Vagina (tissue), 2 donors: Measurements from ENCODE around the gene AKAP1. TPM values are rescaled to one million over a fixed set of nuclear protein-coding genes. Genes with fewer than 3 reads are reported as not detected.

Experiments
- DNase-seq, 2 donors: peaks; one replicate each; pipeline ENCODE4 v3.0.0-alpha.2; 2017; ENCODE audit errors: extremely low spot score in 2 of 2
- H3K27ac ChIP-seq: fragments of 200-600 bp; sonication (generic); one replicate; pipeline ENCODE4 v1.5.1; 2019
- H3K27me3 ChIP-seq: fragments of 200-600 bp; sonication (generic); one replicate; pipeline ENCODE4 v1.5.1; 2019
- H3K36me3 ChIP-seq, 2 donors: fragments of 200-600 bp; sonication (generic); one replicate each; pipeline ENCODE4 v1.5.1; 2017 to 2019
- H3K4me1 ChIP-seq: fragments of 200-600 bp; sonication (generic); one replicate; pipeline ENCODE4 v1.5.1; 2019
- H3K4me3 ChIP-seq, 2 donors: fragments of 200-600 bp; sonication (generic); 1 replicate in 1 of 2; 2 replicates in 1 of 2; pipeline ENCODE4 v1.5.1; 2016 to 2019
- H3K9me3 ChIP-seq: fragments of 200-600 bp; sonication (generic); one replicate; pipeline ENCODE4 v1.5.1; 2019
- POLR2A ChIP-seq, 2 donors: fragments of 450-650 bp; IDR thresholded peaks; one replicate each; pipeline ENCODE4 v1.6.1; 2017; ENCODE audit warnings: antibody characterized with exemption in 2 of 2, mild to moderate bottlenecking in 2 of 2, moderate library complexity in 2 of 2
- POLR2AphosphoS5 ChIP-seq, 2 donors: sonication (generic); formaldehyde crosslinking; IDR thresholded peaks; one replicate each; pipeline ENCODE4 v1.9.0; 2017; ENCODE audit warnings: antibody characterized with exemption in 2 of 2, mild to moderate bottlenecking in 2 of 2, low read depth in 1 of 2; ENCODE audit not compliant: insufficient read depth in 1 of 2
- intact Hi-C: fragments of 100-400 bp; cut with DNase I; formaldehyde crosslinking; loops from one replicate; pipeline ENCODE4 v1.15.1; 2023
- total RNA-seq: library from RNA; depleted of rRNA; stranded (reverse); fragments of >200 nt; gene quantifications from one replicate; pipeline ENCODE4 v1.2.3, GENCODE V29; 2016
- TF ChIP-seq, protein P1 (sequence below), 3 experiments: fragments of 450-650 bp in 2 of 3; fragments of 200-600 bp in 1 of 3; sonication (generic) in 1 of 3; IDR thresholded peaks; one replicate each; pipeline ENCODE4 v1.5.1; 2017 to 2019; ENCODE audit warnings: antibody characterized with exemption in 3 of 3, mild to moderate bottlenecking in 2 of 3, moderate library complexity in 2 of 3

The AKAP1 gene
- total RNA-seq, 1 donor from 2014 or later = 94.3 TPM

DNA sequence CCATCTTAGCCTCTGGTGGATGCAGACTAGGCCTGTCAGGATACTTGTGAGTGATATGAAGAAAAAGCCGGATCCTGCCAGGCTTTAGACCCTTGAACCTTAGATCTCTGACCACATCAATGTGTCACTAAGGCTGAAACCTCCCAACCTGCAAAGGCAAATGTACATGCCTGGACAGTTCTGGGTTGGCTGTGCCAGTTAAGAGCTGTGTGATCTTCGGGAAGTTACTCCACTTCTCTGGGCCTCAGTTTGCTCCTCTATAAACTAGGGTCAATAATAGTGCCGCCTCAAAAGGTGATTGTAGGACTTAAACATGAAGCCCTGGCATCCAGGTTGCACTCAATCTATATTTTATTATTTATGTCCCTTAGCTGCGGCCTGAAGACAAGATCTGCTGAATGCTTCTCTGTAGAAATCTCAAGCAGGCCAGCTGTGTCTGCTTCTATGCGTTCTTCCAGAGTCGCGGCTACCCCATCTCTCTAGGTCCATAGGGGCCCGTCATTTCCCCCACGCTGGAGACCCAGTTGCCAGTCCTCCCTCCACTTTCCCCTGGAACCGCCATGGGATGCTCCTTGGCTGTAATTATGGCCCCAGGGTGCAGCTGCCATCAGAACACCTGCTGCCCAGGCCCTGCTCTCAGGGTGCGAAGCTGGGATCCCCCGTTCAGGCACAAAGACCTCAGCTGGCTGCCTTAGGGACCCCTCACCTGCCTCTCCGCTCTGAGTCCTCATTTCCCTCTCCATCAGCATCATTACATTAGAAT is 50.2 kb downstream of the AKAP1 start:
- no peak for DNase-seq
- intact Hi-C loops = loop anchor here (10.0 kb wide), 1 partner anchor 540 kb away; no protein-coding TSS in a partner anchor

DNA sequence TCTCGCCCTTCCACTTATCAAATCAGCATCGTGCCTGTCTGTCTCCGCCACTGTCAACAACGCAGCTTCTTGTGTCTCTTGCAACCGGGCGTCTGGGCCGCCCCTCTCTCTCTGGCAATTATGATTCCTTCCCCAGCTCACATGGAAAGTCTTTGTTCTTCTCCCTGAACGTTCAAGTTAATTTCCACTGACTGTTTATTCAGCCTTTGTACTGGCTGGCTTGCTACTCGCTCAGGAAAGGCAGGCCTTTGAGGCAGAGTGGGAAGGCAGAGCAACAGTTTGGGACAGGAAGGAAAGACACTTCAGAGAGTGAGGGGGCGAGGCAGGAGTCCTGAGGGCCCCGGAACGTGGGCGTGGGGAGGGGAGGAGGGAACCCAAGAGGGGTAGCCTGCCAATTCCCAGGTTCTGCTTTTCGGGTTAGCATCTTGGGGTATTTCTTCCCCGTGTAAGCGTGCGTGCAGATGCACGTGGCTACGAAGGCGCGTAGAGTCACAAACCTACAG is 50.8 kb downstream of the AKAP1 start:
- no peaks in the 10 kb centered on the region for H3K27me3 ChIP-seq
- no peak overlapping the region for H3K27ac ChIP-seq
- TF ChIP-seq POLR2AphosphoS5 (IDR thresholded peaks at IDR 0.05; ENCODE audit: insufficient read depth in 1 of 2, low read depth in 1 of 2) (no peak), POLR2A (IDR thresholded peaks at IDR 0.05) (no peak)
- TF ChIP-seq, protein P1, sequence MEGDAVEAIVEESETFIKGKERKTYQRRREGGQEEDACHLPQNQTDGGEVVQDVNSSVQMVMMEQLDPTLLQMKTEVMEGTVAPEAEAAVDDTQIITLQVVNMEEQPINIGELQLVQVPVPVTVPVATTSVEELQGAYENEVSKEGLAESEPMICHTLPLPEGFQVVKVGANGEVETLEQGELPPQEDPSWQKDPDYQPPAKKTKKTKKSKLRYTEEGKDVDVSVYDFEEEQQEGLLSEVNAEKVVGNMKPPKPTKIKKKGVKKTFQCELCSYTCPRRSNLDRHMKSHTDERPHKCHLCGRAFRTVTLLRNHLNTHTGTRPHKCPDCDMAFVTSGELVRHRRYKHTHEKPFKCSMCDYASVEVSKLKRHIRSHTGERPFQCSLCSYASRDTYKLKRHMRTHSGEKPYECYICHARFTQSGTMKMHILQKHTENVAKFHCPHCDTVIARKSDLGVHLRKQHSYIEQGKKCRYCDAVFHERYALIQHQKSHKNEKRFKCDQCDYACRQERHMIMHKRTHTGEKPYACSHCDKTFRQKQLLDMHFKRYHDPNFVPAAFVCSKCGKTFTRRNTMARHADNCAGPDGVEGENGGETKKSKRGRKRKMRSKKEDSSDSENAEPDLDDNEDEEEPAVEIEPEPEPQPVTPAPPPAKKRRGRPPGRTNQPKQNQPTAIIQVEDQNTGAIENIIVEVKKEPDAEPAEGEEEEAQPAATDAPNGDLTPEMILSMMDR (IDR thresholded peaks at IDR 0.05) = no peak
- DNase-seq = no peak
- H3K36me3 ChIP-seq = no peaks in the 10 kb centered on the region
- intact Hi-C loops = loop anchor here (10.0 kb wide), 1 partner anchor 539 kb away; no protein-coding TSS in a partner anchor
- H3K4me3 ChIP-seq = no peak overlapping the region
- H3K4me1 ChIP-seq = no peaks in the 10 kb centered on the region
- no peaks in the 10 kb centered on the region for H3K9me3 ChIP-seq

More for the DNA sequence above, 50.2 kb downstream of the AKAP1 start:
- no peaks in the 10 kb centered on the region for H3K36me3 ChIP-seq
- H3K27ac ChIP-seq = no peak overlapping the region
- H3K4me3 ChIP-seq = no peak overlapping the region
- H3K9me3 ChIP-seq = no peaks in the 10 kb centered on the region
- H3K27me3 ChIP-seq = no peaks in the 10 kb centered on the region
- no peaks in the 10 kb centered on the region for H3K4me1 ChIP-seq
- no peak for TF ChIP-seq POLR2AphosphoS5 (IDR thresholded peaks at IDR 0.05; ENCODE audit: insufficient read depth in 1 of 2, low read depth in 1 of 2)
- no peak for TF ChIP-seq POLR2A (IDR thresholded peaks at IDR 0.05)
- TF ChIP-seq, protein P1 (IDR thresholded peaks at IDR 0.05) = no peak

DNA sequence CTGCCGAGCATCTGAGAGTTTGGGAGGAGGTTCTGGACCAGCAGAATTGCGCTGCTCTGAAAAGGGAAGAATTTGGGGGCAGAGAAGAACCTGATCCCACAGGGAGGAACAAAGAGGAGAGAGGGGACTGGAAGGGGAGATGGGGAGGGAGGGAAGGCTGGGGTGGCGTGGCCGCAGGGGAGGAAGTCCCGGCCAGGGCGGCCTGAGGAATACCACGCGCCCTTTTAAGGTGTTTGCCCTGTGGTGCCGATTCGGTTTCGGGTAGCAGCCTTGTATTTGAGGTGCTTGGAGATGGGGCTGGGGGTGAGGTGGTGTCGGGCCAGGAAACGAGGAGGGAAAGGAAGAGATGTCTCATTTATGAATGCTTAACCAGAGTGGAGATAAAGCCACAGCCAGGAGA is 51.3 kb downstream of the AKAP1 start:
- TF ChIP-seq, protein P1 (IDR thresholded peaks at IDR 0.05) = no peak
- no peak for TF ChIP-seq POLR2AphosphoS5 (IDR thresholded peaks at IDR 0.05; ENCODE audit: insufficient read depth in 1 of 2, low read depth in 1 of 2)
- TF ChIP-seq POLR2A (IDR thresholded peaks at IDR 0.05) = no peak
- DNase-seq = no peak
- Histone ChIP-seq H3K9me3 (no peaks in the 10 kb centered on the region), H3K27ac (no peak overlapping the region), H3K4me3 (no peak overlapping the region), H3K36me3 (no peaks in the 10 kb centered on the region), H3K4me1 (no peaks in the 10 kb centered on the region), H3K27me3 (no peaks in the 10 kb centered on the region)
- intact Hi-C loops = loop anchor here (10.0 kb wide), 1 partner anchor 538 kb away; no protein-coding TSS in a partner anchor

DNA sequence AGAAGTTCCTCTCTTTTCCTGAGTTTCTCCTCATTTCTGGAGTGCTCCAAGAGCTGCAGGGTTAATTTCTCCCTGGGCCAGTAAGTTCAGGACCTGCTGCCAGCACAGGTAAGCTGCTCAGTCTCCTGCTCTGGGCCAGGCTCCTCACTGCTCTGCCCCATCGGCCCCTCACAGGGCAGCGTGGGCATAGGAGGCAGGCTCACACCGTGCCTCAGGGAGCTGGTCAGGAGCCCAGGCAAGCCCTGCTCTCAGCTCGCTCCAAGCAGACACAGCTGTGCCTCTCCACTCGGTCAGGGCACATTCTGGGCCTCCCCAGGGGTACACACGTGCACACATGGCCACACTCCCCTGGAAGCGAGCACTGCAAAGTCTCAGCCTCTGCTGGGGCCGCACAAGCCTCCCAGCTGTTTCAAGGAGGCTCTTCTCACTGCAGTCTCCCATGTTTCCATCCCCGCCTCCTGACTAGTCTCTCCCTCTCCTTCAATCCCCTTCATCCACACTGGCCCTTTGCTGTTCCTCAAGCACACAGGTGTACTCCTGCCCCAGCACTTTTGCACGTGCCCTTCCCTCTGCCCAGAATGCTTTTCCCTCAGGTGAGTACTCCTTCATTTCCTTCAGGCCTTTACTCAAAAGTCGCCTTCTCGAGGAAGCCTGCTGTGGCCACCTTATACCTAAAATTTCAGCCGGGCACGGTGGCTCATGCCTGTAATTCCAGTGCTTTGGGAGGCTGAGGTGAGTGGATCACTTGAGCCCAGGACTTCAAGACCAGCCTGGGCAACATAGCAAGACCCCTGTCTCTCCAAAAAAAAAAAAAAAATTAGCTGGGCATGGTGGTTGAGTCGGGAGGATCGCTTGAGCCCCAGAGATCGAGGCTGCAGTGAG is 53.2 kb downstream of the AKAP1 start:
- Histone ChIP-seq H3K9me3 (no peaks in the 10 kb centered on the region), H3K36me3 (no peaks in the 10 kb centered on the region)
- intact Hi-C loops = loop anchor here (10.0 kb wide), 1 partner anchor 537 kb away; no protein-coding TSS in a partner anchor

More for the DNA sequence above, 53.2 kb downstream of the AKAP1 start:
- Histone ChIP-seq H3K4me1 (no peaks in the 10 kb centered on the region), H3K4me3 (no peak overlapping the region), H3K27ac (no peak overlapping the region), H3K27me3 (no peaks in the 10 kb centered on the region)
- TF ChIP-seq POLR2AphosphoS5 (IDR thresholded peaks at IDR 0.05; ENCODE audit: insufficient read depth in 1 of 2, low read depth in 1 of 2) = no peak
- TF ChIP-seq POLR2A (IDR thresholded peaks at IDR 0.05) = no peak
- TF ChIP-seq, protein P1 (IDR thresholded peaks at IDR 0.05) = no peak
- DNase-seq = no peak
